Breast epithelium (tissue), 4 donors: Measurements from ENCODE around the gene HBQ1. TPM values are rescaled to one million over a fixed set of nuclear protein-coding genes. Genes with fewer than 3 reads are reported as not detected.

Experiments
- DNase-seq, 2 donors: peaks; one replicate each; pipeline ENCODE4 v3.0.0-alpha.2; 2019; ENCODE audit warnings: low spot score in 2 of 2
- H3K27ac ChIP-seq, 2 donors: fragments of 200-600 bp; sonication (generic) in 1 of 2; one replicate each; pipeline ENCODE4 v1.5.1; 2016 to 2019; ENCODE audit warnings: mild to moderate bottlenecking in 1 of 2
- H3K27me3 ChIP-seq, 2 donors: fragments of 200-600 bp; sonication (generic) in 1 of 2; one replicate each; pipeline versions ENCODE4 v1.5.1 to v1.6.0; 2017 to 2019; ENCODE audit warnings: control low read depth in 1 of 2, mild to moderate bottlenecking in 1 of 2
- H3K36me3 ChIP-seq: fragments of 200-600 bp; one replicate; pipeline ENCODE4 v1.5.1; 2019
- H3K4me1 ChIP-seq, 2 donors: fragments of 200-600 bp; sonication (generic); one replicate each; pipeline ENCODE4 v1.5.1; 2016 to 2019; ENCODE audit warnings: control low read depth in 1 of 2
- H3K4me3 ChIP-seq, 3 donors: fragments of 200-600 bp; sonication (generic); 1 replicate in 2 of 3; 2 replicates in 1 of 3; pipeline ENCODE4 v1.5.1; 2016 to 2019; ENCODE audit warnings: mild to moderate bottlenecking in 3 of 3, moderate library complexity in 2 of 3
- H3K9me3 ChIP-seq, 2 donors: fragments of 200-600 bp; sonication (generic) in 1 of 2; one replicate each; pipeline ENCODE4 v1.5.1; 2016 to 2019; ENCODE audit warnings: control low read depth in 1 of 2
- CTCF ChIP-seq, 3 donors: fragments of 450-650 bp; IDR thresholded peaks; one replicate each; pipeline ENCODE4 v1.5.1; 2016 to 2017; ENCODE audit warnings: antibody characterized with exemption in 3 of 3, mild to moderate bottlenecking in 3 of 3, moderate library complexity in 3 of 3
- POLR2A ChIP-seq: fragments of 450-650 bp; IDR thresholded peaks from one replicate; pipeline ENCODE4 v1.6.1; 2016; ENCODE audit warnings: antibody characterized with exemption, mild to moderate bottlenecking, moderate library complexity
- POLR2AphosphoS5 ChIP-seq, 3 donors: sonication (generic); formaldehyde crosslinking; IDR thresholded peaks; one replicate each; pipeline ENCODE4 v1.6.1; 2017; ENCODE audit warnings: antibody characterized with exemption in 3 of 3
- intact Hi-C: fragments of 100-400 bp; cut with DNase I; formaldehyde crosslinking; loops from one replicate; pipeline ENCODE4 v1.15.1; 2023; ENCODE audit warnings: low total_unique reads
- total RNA-seq, 3 donors: library from RNA; depleted of rRNA; stranded (reverse); fragments of >200 nt; gene quantifications; one replicate each; pipeline ENCODE4 v1.1.0, GENCODE V29; 2016

Gene HBQ1
- total RNA-seq, 3 donors from 2014 or later, result not detected

- intact Hi-C loops, result no loop called here
- Histone ChIP-seq H3K36me3 (peaks cover 4% of the 10 kb centered on the region), H3K4me1 (no peaks in the 10 kb centered on the region), H3K27me3 (no peaks in the 10 kb centered on the region), H3K27ac (no peak overlapping the region), H3K9me3 (no peaks in the 10 kb centered on the region), H3K4me3 (no peak overlapping the region)
- no peak for TF ChIP-seq POLR2AphosphoS5 (IDR thresholded peaks at IDR 0.05)
- TF ChIP-seq CTCF (IDR thresholded peaks at IDR 0.05), result no peak
- no peak for TF ChIP-seq POLR2A
- DNase-seq, result no peak
Measured at GRCh38 chr16:212999-213398, 32.7 kb downstream of the HBQ1 start.

DNA sequence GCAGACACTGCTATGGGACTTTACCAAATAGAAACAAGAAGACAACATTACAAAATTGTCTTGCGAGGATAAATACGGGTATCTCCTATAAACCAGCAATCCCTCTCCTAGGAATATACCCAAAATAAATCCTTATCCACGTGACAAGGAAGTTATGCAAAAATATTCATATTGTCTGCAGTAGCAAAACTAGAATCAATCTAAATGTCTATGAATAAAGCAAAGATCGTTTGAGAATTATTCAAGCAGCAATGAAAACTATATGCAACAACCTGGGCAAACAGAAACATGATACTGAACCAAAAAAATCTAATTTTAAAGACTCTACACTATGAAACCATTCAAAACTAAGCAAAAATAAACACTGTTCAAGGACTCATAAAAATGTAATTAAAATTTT is 39.8 kb downstream of the HBQ1 start:
- intact Hi-C loops, result no loop called here
- H3K9me3 ChIP-seq, result no peaks in the 10 kb centered on the region
- no peaks in the 10 kb centered on the region for H3K27me3 ChIP-seq
- H3K27ac ChIP-seq, result no peak overlapping the region
- H3K4me1 ChIP-seq, result no peaks in the 10 kb centered on the region
- no peaks in the 10 kb centered on the region for H3K36me3 ChIP-seq
- DNase-seq, result no peak
- TF ChIP-seq POLR2AphosphoS5 (IDR thresholded peaks at IDR 0.05) (no peak), CTCF (IDR thresholded peaks at IDR 0.05) (no peak), POLR2A (no peak)
- H3K4me3 ChIP-seq, result no peak overlapping the region

- DNase-seq, result no peak
- Histone ChIP-seq H3K4me1 (peaks cover 0 to 12% of the 10 kb centered on the region in 2 donors), H3K4me3 (peak overlapping the region; percentile 69 to 99 (median 90)), H3K36me3 (no peaks in the 10 kb centered on the region), H3K27ac (peak overlapping the region; percentile 95 to 99), H3K27me3 (no peaks in the 10 kb centered on the region), H3K9me3 (no peaks in the 10 kb centered on the region)
- TF ChIP-seq POLR2A (no peak), POLR2AphosphoS5 (IDR thresholded peaks at IDR 0.05) (no peak), CTCF (IDR thresholded peaks at IDR 0.05) (no peak)
- intact Hi-C loops, result no loop called here
Measured at GRCh38 chr16:228151-228851, 48.0 kb downstream of the HBQ1 start.

GRCh38 chr16:228852-229730 is 48.8 kb downstream of the HBQ1 start, which contains the start of gene LUC7L:
Gene LUC7L (minus strand): TSS chr16:229449. CDS start chr16:229339, 110 bp downstream.
- DNase-seq, result peak; percentile 69 to 87
- no peaks in the 10 kb centered on the region for H3K27me3 ChIP-seq
- no peaks in the 10 kb centered on the region for H3K9me3 ChIP-seq
- intact Hi-C loops, result no loop called here
- peak within 1 kb of the TSS; percentile 95 to 99 for H3K27ac ChIP-seq
- H3K36me3 ChIP-seq, result no peaks in the 10 kb centered on the region
- TF ChIP-seq POLR2A, result peak; percentile 89
- peak; percentile 98 to 99 (median 99) for TF ChIP-seq POLR2AphosphoS5 (IDR thresholded peaks at IDR 0.05)
- peak in 1 of 3 donors; percentile 12 for TF ChIP-seq CTCF (IDR thresholded peaks at IDR 0.05)
- peak within 1 kb of the TSS; percentile 69 to 99 (median 90) for H3K4me3 ChIP-seq
- H3K4me1 ChIP-seq, result peaks cover 0 to 12% of the 10 kb centered on the region in 2 donors
